Measurements from ENCODE around the gene FHL2. TPM values are rescaled to one million over a fixed set of nuclear protein-coding genes. Genes with fewer than 3 reads are reported as not detected.

FHL2 gene
- total RNA-seq, 1 donor from 2014 or later: 260 TPM

DNA sequence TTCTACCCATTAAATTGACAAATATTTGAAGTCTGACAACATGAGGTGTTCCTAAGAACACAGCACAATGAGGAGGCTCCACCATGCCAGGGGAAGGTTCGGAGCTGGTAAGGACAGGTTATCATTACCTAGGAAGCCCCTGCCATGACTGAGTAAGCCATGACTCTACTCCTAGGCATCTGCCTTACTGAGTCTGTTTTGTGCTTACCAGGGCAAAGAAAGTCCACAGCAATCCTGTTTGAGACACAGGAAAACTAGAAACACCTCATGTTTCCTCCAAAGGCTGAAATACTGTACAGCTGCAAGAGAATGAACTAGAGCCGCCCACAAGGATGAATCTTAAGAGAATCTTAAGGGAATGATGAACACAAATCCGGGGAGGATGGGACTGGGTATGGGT is 80.9 kb downstream of the FHL2 start:
- no peak for DNase-seq (ENCODE audit: low read depth)
- Histone ChIP-seq H3K36me3 (ENCODE audit: control insufficient read depth, insufficient read depth, low read length) (no peaks in the 10 kb centered on the region), H3K27me3 (ENCODE audit: control insufficient read depth, insufficient read depth, low read length) (no peaks in the 10 kb centered on the region), H3K4me3 (ENCODE audit: low read depth, low read length) (no peak overlapping the region)
- no peak for TF ChIP-seq CTCF (IDR thresholded peaks at IDR 0.05; ENCODE audit: insufficient read depth, low read length, poor library complexity, severe bottlenecking)

- no peaks in the 10 kb centered on the region for H3K36me3 ChIP-seq (ENCODE audit: control insufficient read depth, insufficient read depth, low read length)
- no peak for DNase-seq (ENCODE audit: low read depth)
- no peak for TF ChIP-seq CTCF (IDR thresholded peaks at IDR 0.05; ENCODE audit: insufficient read depth, low read length, poor library complexity, severe bottlenecking)
- no peak overlapping the region for H3K4me3 ChIP-seq (ENCODE audit: low read depth, low read length)
- no peaks in the 10 kb centered on the region for H3K27me3 ChIP-seq (ENCODE audit: control insufficient read depth, insufficient read depth, low read length)
Observed at GRCh38 chr2:105315314-105315713, 83.5 kb downstream of the FHL2 start.

DNA sequence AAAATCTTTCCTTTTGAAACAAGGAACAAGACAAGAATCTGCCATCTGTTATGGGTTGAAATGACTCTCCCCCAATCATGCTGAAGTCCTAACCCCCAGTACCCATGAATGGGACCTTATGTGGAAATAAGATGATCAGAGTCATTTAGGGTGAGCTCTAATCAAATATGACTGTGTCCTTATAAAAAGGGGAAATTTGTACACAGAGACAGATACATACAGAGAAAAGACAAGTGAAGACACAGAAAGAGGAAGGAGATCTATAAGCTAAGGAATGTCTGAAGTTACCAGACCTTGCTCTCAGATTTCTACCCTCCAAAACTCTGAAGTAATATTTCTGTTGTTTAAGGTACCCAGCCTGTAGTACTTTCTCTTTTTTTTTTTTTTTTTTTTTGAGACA is 85.0 kb downstream of the FHL2 start:
- H3K4me3 ChIP-seq (ENCODE audit: low read depth, low read length): no peak overlapping the region
- H3K27me3 ChIP-seq (ENCODE audit: control insufficient read depth, insufficient read depth, low read length): no peaks in the 10 kb centered on the region
- TF ChIP-seq CTCF (IDR thresholded peaks at IDR 0.05; ENCODE audit: insufficient read depth, low read length, poor library complexity, severe bottlenecking): no peak
- H3K36me3 ChIP-seq (ENCODE audit: control insufficient read depth, insufficient read depth, low read length): peaks cover 1% of the 10 kb centered on the region
- DNase-seq (ENCODE audit: low read depth): no peak

Other genes with a start within 250 kb of the FHL2 start
- gene GPR45, start 157.3 kb downstream of the FHL2 start, total RNA-seq: not detected in 2 replicates
- gene TGFBRAP1, start 69.3 kb downstream of the FHL2 start, total RNA-seq: 19.6 and 24.1 TPM in 2 replicates
- gene C2orf49, start 61.5 kb downstream of the FHL2 start, total RNA-seq: 23.3 and 29.5 TPM in 2 replicates

Measured in kidney epithelial cell (primary cell).